Lower leg skin (tissue), 3 donors: ENCODE data around the gene GOLGA1.

Experiments
- CTCF ChIP-seq, 3 donors: fragments of 450-650 bp; IDR thresholded peaks; one replicate each; pipeline ENCODE4 v1.5.1; 2016; ENCODE audit warnings: antibody characterized with exemption in 3 of 3, mild to moderate bottlenecking in 3 of 3, moderate library complexity in 2 of 3
- POLR2A ChIP-seq, 2 donors: fragments of 450-650 bp; IDR thresholded peaks; one replicate each; pipeline ENCODE4 v1.6.1; 2016 to 2017; ENCODE audit warnings: antibody characterized with exemption in 2 of 2, mild to moderate bottlenecking in 1 of 2, moderate library complexity in 1 of 2

DNA sequence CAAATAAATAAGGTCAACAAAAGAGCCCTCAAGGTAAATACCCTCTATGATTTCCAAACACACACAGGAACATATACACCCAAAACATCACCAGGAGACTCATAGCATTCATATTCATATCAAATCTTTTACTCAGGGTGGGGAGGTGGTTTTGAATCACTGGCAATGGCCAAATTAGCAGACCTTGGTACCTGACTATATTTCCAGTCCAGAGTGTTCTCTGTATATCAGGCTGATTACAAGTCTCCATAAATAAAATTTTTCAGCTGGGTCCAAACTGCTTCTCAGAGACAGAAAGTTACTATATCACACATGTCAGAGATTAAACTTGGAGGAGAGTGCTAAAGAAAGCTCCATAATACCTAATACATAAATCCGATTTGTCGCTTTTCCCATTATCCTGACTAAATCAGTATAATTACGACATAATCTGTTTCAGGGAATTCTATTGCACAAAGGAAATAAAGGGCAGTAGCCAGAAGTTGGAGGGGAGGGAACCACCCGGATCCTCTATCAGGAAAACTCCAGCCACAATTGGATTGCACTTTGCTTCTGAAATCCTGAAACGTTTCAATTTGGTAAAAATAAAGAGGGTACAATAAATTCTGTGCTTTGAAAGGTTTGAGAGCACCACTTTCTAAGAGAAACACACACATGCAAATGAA is 7.0 kb upstream of the GOLGA1 start:
- TF ChIP-seq CTCF (IDR thresholded peaks at IDR 0.05) (no peak), POLR2A (IDR thresholded peaks at IDR 0.05) (no peak)
